ENCODE measurements around the gene FOXK2.

FOXK2 gene

GRCh38 chr17:82590216-82590615 is 70.7 kb downstream of the FOXK2 start:
- peaks cover 23% of the 10 kb centered on the region for H3K4me1 ChIP-seq (ENCODE audit: control insufficient read depth, insufficient read depth, low read length)
- no peaks in the 10 kb centered on the region for H3K9me3 ChIP-seq (ENCODE audit: control insufficient read depth, low read length)
- no peak overlapping the region for H3K9ac ChIP-seq (ENCODE audit: low read length)
- H3K27me3 ChIP-seq (ENCODE audit: control insufficient read depth, insufficient read depth, low read length), result no peaks in the 10 kb centered on the region
- no peak overlapping the region for H3K4me3 ChIP-seq (ENCODE audit: low read length)
- H3K36me3 ChIP-seq (ENCODE audit: control insufficient read depth, insufficient read depth, low read length), result no peaks in the 10 kb centered on the region

- Histone ChIP-seq H3K4me3 (ENCODE audit: low read length) (no peak overlapping the region), H3K27me3 (ENCODE audit: control insufficient read depth, insufficient read depth, low read length) (no peaks in the 10 kb centered on the region), H3K9ac (ENCODE audit: low read length) (no peak overlapping the region), H3K9me3 (ENCODE audit: control insufficient read depth, low read length) (no peaks in the 10 kb centered on the region), H3K4me1 (ENCODE audit: control insufficient read depth, insufficient read depth, low read length) (peaks cover 30% of the 10 kb centered on the region), H3K36me3 (ENCODE audit: control insufficient read depth, insufficient read depth, low read length) (no peaks in the 10 kb centered on the region)
These were observed 71.5 kb downstream of the FOXK2 start for GRCh38 chr17:82590881-82591539.

GRCh38 chr17:82592289-82592766 is 72.8 kb downstream of the FOXK2 start:
- Histone ChIP-seq H3K4me1 (ENCODE audit: control insufficient read depth, insufficient read depth, low read length) (peaks cover 40% of the 10 kb centered on the region), H3K4me3 (ENCODE audit: low read length) (peak overlapping the region; percentile 20), H3K36me3 (ENCODE audit: control insufficient read depth, insufficient read depth, low read length) (peaks cover 7% of the 10 kb centered on the region), H3K9ac (ENCODE audit: low read length) (peak overlapping the region; percentile 81), H3K27me3 (ENCODE audit: control insufficient read depth, insufficient read depth, low read length) (no peaks in the 10 kb centered on the region), H3K9me3 (ENCODE audit: control insufficient read depth, low read length) (no peaks in the 10 kb centered on the region)

GRCh38 chr17:82592767-82593589 is 73.4 kb downstream of the FOXK2 start:
- Histone ChIP-seq H3K9ac (ENCODE audit: low read length) (peak overlapping the region; percentile 81), H3K27me3 (ENCODE audit: control insufficient read depth, insufficient read depth, low read length) (no peaks in the 10 kb centered on the region), H3K36me3 (ENCODE audit: control insufficient read depth, insufficient read depth, low read length) (peaks cover 7% of the 10 kb centered on the region), H3K9me3 (ENCODE audit: control insufficient read depth, low read length) (no peaks in the 10 kb centered on the region), H3K4me3 (ENCODE audit: low read length) (peak overlapping the region; percentile 69), H3K4me1 (ENCODE audit: control insufficient read depth, insufficient read depth, low read length) (peaks cover 40% of the 10 kb centered on the region)

GRCh38 chr17:82593590-82594087 is 74.1 kb downstream of the FOXK2 start:
- H3K27me3 ChIP-seq (ENCODE audit: control insufficient read depth, insufficient read depth, low read length), result no peaks in the 10 kb centered on the region
- H3K4me1 ChIP-seq (ENCODE audit: control insufficient read depth, insufficient read depth, low read length), result peaks cover 44% of the 10 kb centered on the region
- H3K36me3 ChIP-seq (ENCODE audit: control insufficient read depth, insufficient read depth, low read length), result peaks cover 7% of the 10 kb centered on the region
- peak overlapping the region; percentile 81 for H3K9ac ChIP-seq (ENCODE audit: low read length)
- H3K4me3 ChIP-seq (ENCODE audit: low read length), result peak overlapping the region; percentile 69
- no peaks in the 10 kb centered on the region for H3K9me3 ChIP-seq (ENCODE audit: control insufficient read depth, low read length)

- no peaks in the 10 kb centered on the region for H3K27me3 ChIP-seq (ENCODE audit: control insufficient read depth, insufficient read depth, low read length)
- H3K4me3 ChIP-seq (ENCODE audit: low read length), result no peak overlapping the region
- H3K9ac ChIP-seq (ENCODE audit: low read length), result no peak overlapping the region
- no peaks in the 10 kb centered on the region for H3K9me3 ChIP-seq (ENCODE audit: control insufficient read depth, low read length)
- H3K36me3 ChIP-seq (ENCODE audit: control insufficient read depth, insufficient read depth, low read length), result peaks cover 7% of the 10 kb centered on the region
- H3K4me1 ChIP-seq (ENCODE audit: control insufficient read depth, insufficient read depth, low read length), result peaks cover 44% of the 10 kb centered on the region
These were observed 75.0 kb downstream of the FOXK2 start for GRCh38 chr17:82594571-82594970.

GRCh38 chr17:82595893-82596292 is 76.4 kb downstream of the FOXK2 start:
- Histone ChIP-seq H3K9me3 (ENCODE audit: control insufficient read depth, low read length) (no peaks in the 10 kb centered on the region), H3K4me1 (ENCODE audit: control insufficient read depth, insufficient read depth, low read length) (peaks cover 44% of the 10 kb centered on the region), H3K27me3 (ENCODE audit: control insufficient read depth, insufficient read depth, low read length) (no peaks in the 10 kb centered on the region), H3K9ac (ENCODE audit: low read length) (peak overlapping the region; percentile 26), H3K36me3 (ENCODE audit: control insufficient read depth, insufficient read depth, low read length) (peaks cover 7% of the 10 kb centered on the region), H3K4me3 (ENCODE audit: low read length) (no peak overlapping the region)

GRCh38 chr17:82596296-82596695 is 76.8 kb downstream of the FOXK2 start:
- peaks cover 7% of the 10 kb centered on the region for H3K36me3 ChIP-seq (ENCODE audit: control insufficient read depth, insufficient read depth, low read length)
- H3K9ac ChIP-seq (ENCODE audit: low read length), result no peak overlapping the region
- no peaks in the 10 kb centered on the region for H3K9me3 ChIP-seq (ENCODE audit: control insufficient read depth, low read length)
- H3K4me3 ChIP-seq (ENCODE audit: low read length), result no peak overlapping the region
- H3K4me1 ChIP-seq (ENCODE audit: control insufficient read depth, insufficient read depth, low read length), result peaks cover 44% of the 10 kb centered on the region
- no peaks in the 10 kb centered on the region for H3K27me3 ChIP-seq (ENCODE audit: control insufficient read depth, insufficient read depth, low read length)

GRCh38 chr17:82596837-82597672 is 77.5 kb downstream of the FOXK2 start:
- H3K4me1 ChIP-seq (ENCODE audit: control insufficient read depth, insufficient read depth, low read length), result peaks cover 41% of the 10 kb centered on the region
- no peaks in the 10 kb centered on the region for H3K9me3 ChIP-seq (ENCODE audit: control insufficient read depth, low read length)
- H3K27me3 ChIP-seq (ENCODE audit: control insufficient read depth, insufficient read depth, low read length), result no peaks in the 10 kb centered on the region
- no peak overlapping the region for H3K9ac ChIP-seq (ENCODE audit: low read length)
- peaks cover 10% of the 10 kb centered on the region for H3K36me3 ChIP-seq (ENCODE audit: control insufficient read depth, insufficient read depth, low read length)
- H3K4me3 ChIP-seq (ENCODE audit: low read length), result no peak overlapping the region

GRCh38 chr17:82598256-82599119 is 79.0 kb downstream of the FOXK2 start:
- no peak overlapping the region for H3K9ac ChIP-seq (ENCODE audit: low read length)
- peaks cover 17% of the 10 kb centered on the region for H3K36me3 ChIP-seq (ENCODE audit: control insufficient read depth, insufficient read depth, low read length)
- no peaks in the 10 kb centered on the region for H3K9me3 ChIP-seq (ENCODE audit: control insufficient read depth, low read length)
- H3K4me3 ChIP-seq (ENCODE audit: low read length), result no peak overlapping the region
- no peaks in the 10 kb centered on the region for H3K27me3 ChIP-seq (ENCODE audit: control insufficient read depth, insufficient read depth, low read length)
- peaks cover 31% of the 10 kb centered on the region for H3K4me1 ChIP-seq (ENCODE audit: control insufficient read depth, insufficient read depth, low read length)

Measured in mucosa of stomach (tissue), 1 donor.